ENCODE data around the gene CERS6.

DNA sequence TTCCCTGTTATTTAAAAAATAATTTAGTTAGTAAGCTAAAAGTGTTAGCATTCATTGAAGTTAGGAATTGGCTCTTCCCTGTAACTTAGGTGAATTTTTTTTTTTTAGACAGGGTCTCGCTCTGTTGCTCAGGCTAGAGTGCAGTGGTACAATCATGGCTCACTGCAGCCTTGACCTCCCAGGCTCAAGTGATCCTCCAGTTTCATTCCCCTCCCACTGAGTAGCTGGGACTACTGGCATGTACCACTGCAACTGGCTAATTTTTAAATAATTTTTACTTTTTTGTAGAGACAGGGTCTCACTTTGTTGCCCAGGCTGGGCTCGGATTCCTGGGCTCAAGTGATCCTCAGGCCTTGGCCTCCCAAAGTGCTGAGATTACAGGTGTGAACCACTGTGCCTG is 66.4 kb downstream of the CERS6 start:
- TF ChIP-seq, protein P1, sequence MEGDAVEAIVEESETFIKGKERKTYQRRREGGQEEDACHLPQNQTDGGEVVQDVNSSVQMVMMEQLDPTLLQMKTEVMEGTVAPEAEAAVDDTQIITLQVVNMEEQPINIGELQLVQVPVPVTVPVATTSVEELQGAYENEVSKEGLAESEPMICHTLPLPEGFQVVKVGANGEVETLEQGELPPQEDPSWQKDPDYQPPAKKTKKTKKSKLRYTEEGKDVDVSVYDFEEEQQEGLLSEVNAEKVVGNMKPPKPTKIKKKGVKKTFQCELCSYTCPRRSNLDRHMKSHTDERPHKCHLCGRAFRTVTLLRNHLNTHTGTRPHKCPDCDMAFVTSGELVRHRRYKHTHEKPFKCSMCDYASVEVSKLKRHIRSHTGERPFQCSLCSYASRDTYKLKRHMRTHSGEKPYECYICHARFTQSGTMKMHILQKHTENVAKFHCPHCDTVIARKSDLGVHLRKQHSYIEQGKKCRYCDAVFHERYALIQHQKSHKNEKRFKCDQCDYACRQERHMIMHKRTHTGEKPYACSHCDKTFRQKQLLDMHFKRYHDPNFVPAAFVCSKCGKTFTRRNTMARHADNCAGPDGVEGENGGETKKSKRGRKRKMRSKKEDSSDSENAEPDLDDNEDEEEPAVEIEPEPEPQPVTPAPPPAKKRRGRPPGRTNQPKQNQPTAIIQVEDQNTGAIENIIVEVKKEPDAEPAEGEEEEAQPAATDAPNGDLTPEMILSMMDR (IDR thresholded peaks at IDR 0.05) = no peak
- TF ChIP-seq POLR2AphosphoS5 (IDR thresholded peaks at IDR 0.05) (no peak), EP300 (IDR thresholded peaks at IDR 0.05) (no peak), POLR2A (IDR thresholded peaks at IDR 0.05; ENCODE audit: low read depth) (no peak)

Data from esophagus muscularis mucosa (tissue), 4 donors.